PC-9 (cell line): ENCODE measurements around the gene HEG1. TPM values are rescaled to one million over a fixed set of nuclear protein-coding genes. Genes with fewer than 3 reads are reported as not detected.

ENCODE experiments used
- Bru-seq: library from RNA; stranded (reverse); fragments of 400-500 nt; gene quantifications from one replicate; lab custom pipeline; 2021; lab: Mats Ljungman, UMichigan
- BruChase-seq, 2 experiments: library from RNA; stranded (reverse); fragments of 400-500 nt; gene quantifications; one replicate each; lab custom pipeline; 2021; lab: Mats Ljungman, UMichigan
- BruUV-seq: library from RNA; stranded (reverse); fragments of 400-500 nt; replicated peaks from 2 replicates; lab custom pipeline; 2021; lab: Mats Ljungman, UMichigan
- CTCF ChIA-PET: fragments of 300-600 bp; sonication (Branson Sonifier 250); formaldehyde crosslinking; loops from one replicate; lab custom pipeline; 2022; ENCODE audit warnings: antibody characterized with exemption; lab: Charles Lee
- POLR2A ChIA-PET: fragments of 300-600 bp; sonication (Branson Sonifier 250); formaldehyde crosslinking; loops from one replicate; lab custom pipeline; 2022; ENCODE audit warnings: antibody characterized with exemption; ENCODE audit not compliant: unreplicated experiment; lab: Charles Lee
- DNase-seq, 2 experiments: peaks; one replicate each; pipeline versions ENCODE4 v3.0.0 to v3.0.0-alpha.2; 2015 to 2022; ENCODE audit warnings: mixed read lengths in 1 of 2
- H2AFZ ChIP-seq: fragments of 200-600 bp; sonication (generic); 2 replicates; pipeline ENCODE4 v1.8.1; 2017; ENCODE audit warnings: antibody characterized with exemption
- H3F3A ChIP-seq: fragments of 200-600 bp; sonication (generic); 2 replicates; pipeline ENCODE4 v1.8.1; 2017; ENCODE audit warnings: antibody characterized with exemption, mild to moderate bottlenecking, low read depth; ENCODE audit not compliant: insufficient read depth
- H3K27ac ChIP-seq: fragments of 200-600 bp; sonication (generic); 2 replicates; pipeline ENCODE4 v1.6.1; 2016; ENCODE audit warnings: mixed run types
- H3K27me3 ChIP-seq: fragments of 200-600 bp; sonication (generic); 2 replicates; pipeline ENCODE4 v1.6.1; 2016; ENCODE audit warnings: low read depth, mixed run types; ENCODE audit not compliant: insufficient read depth
- H3K36me3 ChIP-seq: fragments of 200-600 bp; sonication (generic); 2 replicates; pipeline ENCODE4 v1.6.1; 2016; ENCODE audit warnings: low read depth, mixed run types
- H3K4me1 ChIP-seq: fragments of 200-600 bp; sonication (generic); replicated peaks from 2 replicates; pipeline ENCODE4 v1.6.1; 2016; ENCODE audit warnings: mixed run types; ENCODE audit not compliant: insufficient read depth
- H3K4me2 ChIP-seq: fragments of 200-600 bp; sonication (generic); 2 replicates; pipeline ENCODE4 v1.6.1; 2017; ENCODE audit warnings: mixed run types
- H3K4me3 ChIP-seq: fragments of 200-600 bp; sonication (generic); 2 replicates; pipeline ENCODE4 v1.6.1; 2016; ENCODE audit warnings: mixed run types
- H3K79me2 ChIP-seq: fragments of 200-600 bp; sonication (generic); 2 replicates; pipeline ENCODE4 v1.6.1; 2017; ENCODE audit warnings: low read depth, mixed run types
- H3K9me2 ChIP-seq: fragments of 200-600 bp; sonication (generic); 2 replicates; pipeline ENCODE4 v1.8.1; 2017; ENCODE audit warnings: mild to moderate bottlenecking; ENCODE audit not compliant: insufficient read depth
- H3K9me3 ChIP-seq: fragments of 200-600 bp; sonication (generic); 2 replicates; pipeline ENCODE4 v1.8.1; 2016; ENCODE audit warnings: low read depth; ENCODE audit not compliant: insufficient read depth
- H4K20me1 ChIP-seq: fragments of 200-600 bp; sonication (generic); 2 replicates; pipeline ENCODE4 v1.8.1; 2017; ENCODE audit not compliant: insufficient read depth
- CTCF ChIP-seq: fragments of 200-600 bp; sonication (generic); conservative IDR thresholded peaks from 2 replicates; pipeline ENCODE4 v1.6.1; 2017; ENCODE audit warnings: mixed run types, antibody characterized with exemption, mild to moderate bottlenecking, moderate library complexity
- EZH2 ChIP-seq: fragments of 200-600 bp; sonication (generic); IDR thresholded peaks from 2 replicates; pipeline ENCODE4 v1.8.0; 2017; ENCODE audit warnings: antibody characterized with exemption, low read depth
- intact Hi-C: fragments of 100-400 bp; cut with micrococcal nuclease; formaldehyde crosslinking; loops from one replicate; pipeline ENCODE4 v1.10.0; 2022; ENCODE audit not compliant: unreplicated experiment
- long read RNA-seq: library from polyadenylated mRNA; stranded (forward); transcript quantifications from one replicate; pipeline ENCODE4 v2.0.0, GENCODE V29; 2022
- total RNA-seq: library from RNA; stranded (reverse); gene quantifications from 2 replicates; pipeline ENCODE4 v1.2.3, GENCODE V29; 2021

The HEG1 gene
- total RNA-seq (30.2 and 33.5 TPM in 2 replicates), Bru-seq, nascent RNA (percentile 76 among the genes with signal in this experiment), BruChase-seq, experiment 1, labeled RNA remaining after a 2-hour chase (percentile 87 among the genes with signal in this experiment), BruChase-seq, experiment 2, labeled RNA remaining after a 6-hour chase (percentile 84 among the genes with signal in this experiment)
- long read RNA-seq, partial matches to known transcripts = 0 of 14 reads
- long read RNA-seq, other reads (novel, unspliced or antisense) = 14 of 14 reads

GRCh38 chr3:125055913-125056745 is at the start of gene HEG1:
HEG1 (minus strand) TSS chr3:125055997; CDS start chr3:125055890, 107 bp downstream.
- DNase-seq = peak; percentile 51 to 85
- Histone ChIP-seq H3K9me2 (no peaks in the 10 kb centered on the region), H3K4me3 (peak within 1 kb of the TSS; percentile 61), H3K4me2 (peak within 1 kb of the TSS; percentile 98), H3K79me2 (no peaks in the 10 kb centered on the region), H3K27me3 (no peaks in the 10 kb centered on the region), H2AFZ (peak within 1 kb of the TSS; percentile 65), H3K4me1 (peaks cover 49% of the 10 kb centered on the region), H3K27ac (no peak within 1 kb of the TSS), H3K9me3 (no peaks in the 10 kb centered on the region), H3F3A (peaks cover 16% of the 10 kb centered on the region; the same call in 1 of the 2 replicates), H3K36me3 (no peaks in the 10 kb centered on the region), H4K20me1 (no peaks in the 10 kb centered on the region)
- intact Hi-C loops = loop anchor here (1.0 kb wide), 1 partner anchor 73 kb away; no protein-coding TSS in a partner anchor
- BruUV-seq = TSS peak; percentile 94
- POLR2A ChIA-PET = interaction anchor here (0.6 kb wide), 1 partner anchor 170 kb away, joined by 3 read pairs; no protein-coding TSS in a partner anchor
- TF ChIP-seq EZH2 (no peak), CTCF (no peak)
- CTCF ChIA-PET = no interaction called here

- no peak overlapping the region for H2AFZ ChIP-seq
- no peak for DNase-seq
- H3K27ac ChIP-seq = no peak overlapping the region
- H3K36me3 ChIP-seq = peaks cover 7% of the 10 kb centered on the region; the same call in 1 of the 2 replicates
- H4K20me1 ChIP-seq = no peaks in the 10 kb centered on the region
- CTCF ChIA-PET = no interaction called here
- H3F3A ChIP-seq = peaks cover 3% of the 10 kb centered on the region; the same call in 1 of the 2 replicates
- no peak overlapping the region for H3K4me3 ChIP-seq
- intact Hi-C loops = no loop called here
- no peaks in the 10 kb centered on the region for H3K27me3 ChIP-seq
- H3K4me1 ChIP-seq = peaks cover 27% of the 10 kb centered on the region
- no peaks in the 10 kb centered on the region for H3K9me3 ChIP-seq
- no TSS peak for BruUV-seq
- H3K79me2 ChIP-seq = no peaks in the 10 kb centered on the region
- TF ChIP-seq CTCF (no peak), EZH2 (no peak)
- POLR2A ChIA-PET = no interaction called here
- no peaks in the 10 kb centered on the region for H3K9me2 ChIP-seq
- H3K4me2 ChIP-seq = no peak overlapping the region
Measured at GRCh38 chr3:125105116-125105515, 49.3 kb upstream of the HEG1 start.

GRCh38 chr3:125104639-125105038 is 48.8 kb upstream of the HEG1 start:
- H3K27me3 ChIP-seq = no peaks in the 10 kb centered on the region
- BruUV-seq = no TSS peak
- ChIA-PET POLR2A (no interaction called here), CTCF (no interaction called here)
- H3K4me1 ChIP-seq = peaks cover 22% of the 10 kb centered on the region
- H3K9me2 ChIP-seq = no peaks in the 10 kb centered on the region
- DNase-seq = no peak
- H3K27ac ChIP-seq = no peak overlapping the region
- no peaks in the 10 kb centered on the region for H4K20me1 ChIP-seq
- H3F3A ChIP-seq = no peaks in the 10 kb centered on the region
- H2AFZ ChIP-seq = no peak overlapping the region
- no peaks in the 10 kb centered on the region for H3K9me3 ChIP-seq
- H3K4me3 ChIP-seq = no peak overlapping the region
- peaks cover 7% of the 10 kb centered on the region; the same call in 1 of the 2 replicates for H3K36me3 ChIP-seq
- H3K79me2 ChIP-seq = no peaks in the 10 kb centered on the region
- intact Hi-C loops = no loop called here
- H3K4me2 ChIP-seq = no peak overlapping the region
- no peak for TF ChIP-seq CTCF
- TF ChIP-seq EZH2 = no peak
